Renal cortical epithelial cell (primary cell): ENCODE results near the gene HOPX. TPM values are rescaled to one million over a fixed set of nuclear protein-coding genes. Genes with fewer than 3 reads are reported as not detected.
"Not testable (repeated sequence)": the region's sequence is repeated elsewhere in the genome, so short reads cannot be mapped to it uniquely, and the experiment has no call there.

ENCODE experiments used
- DNase-seq: peaks from one replicate; pipeline ENCODE4 v3.0.0-alpha.2; 2011; ENCODE audit warnings: low read depth
- total RNA-seq: library from RNA; depleted of rRNA; stranded (reverse); fragments of >200 nt; gene quantifications from 2 replicates; pipeline ENCODE4 v1.2.3, GENCODE V29; 2014

Gene HOPX
- total RNA-seq, 1 donor from 2014 or later = 7.5 TPM

DNA sequence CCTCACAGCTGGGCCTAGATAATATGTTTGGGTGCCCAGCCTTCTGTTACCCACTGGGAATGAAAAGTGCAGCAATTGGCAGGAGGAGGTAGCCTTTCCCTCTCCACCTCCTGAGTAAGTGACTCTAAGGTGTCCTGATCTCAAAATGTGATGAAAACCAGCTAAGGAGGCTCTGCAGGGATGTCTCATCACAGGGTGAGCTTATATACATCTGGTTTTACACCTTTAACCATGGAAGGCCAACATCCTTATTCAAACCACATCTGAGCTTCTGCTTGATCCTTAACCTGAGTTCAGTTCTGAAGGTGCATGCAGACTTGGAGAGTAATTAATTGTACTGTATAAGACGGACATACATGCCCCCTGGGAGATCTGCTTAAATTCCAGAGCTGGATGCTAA is 53.7 kb downstream of the HOPX start:
- no peak for DNase-seq

DNA sequence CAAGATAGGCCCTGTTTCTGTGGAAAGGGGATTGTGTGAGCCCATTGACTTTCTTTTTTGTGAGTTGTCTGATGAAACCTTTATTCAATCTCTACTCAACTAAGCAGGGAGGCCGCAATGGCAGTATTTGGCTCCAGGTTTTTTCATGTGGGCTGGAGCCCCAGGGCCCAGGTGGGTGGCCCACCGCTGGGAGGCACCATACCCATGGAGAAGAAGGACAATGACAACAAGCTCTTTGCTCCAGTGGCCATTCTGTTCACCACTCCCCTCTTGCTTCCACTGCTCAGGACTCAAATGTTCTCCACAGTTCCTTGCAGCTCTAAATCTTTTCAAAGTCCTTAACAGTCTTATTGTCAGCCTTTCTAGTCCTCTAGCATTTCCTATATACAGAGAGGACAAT is 54.1 kb downstream of the HOPX start:
- DNase-seq = no peak

GRCh38 chr4:56626420-56626819 is 54.7 kb downstream of the HOPX start:
- DNase-seq = no peak

DNA sequence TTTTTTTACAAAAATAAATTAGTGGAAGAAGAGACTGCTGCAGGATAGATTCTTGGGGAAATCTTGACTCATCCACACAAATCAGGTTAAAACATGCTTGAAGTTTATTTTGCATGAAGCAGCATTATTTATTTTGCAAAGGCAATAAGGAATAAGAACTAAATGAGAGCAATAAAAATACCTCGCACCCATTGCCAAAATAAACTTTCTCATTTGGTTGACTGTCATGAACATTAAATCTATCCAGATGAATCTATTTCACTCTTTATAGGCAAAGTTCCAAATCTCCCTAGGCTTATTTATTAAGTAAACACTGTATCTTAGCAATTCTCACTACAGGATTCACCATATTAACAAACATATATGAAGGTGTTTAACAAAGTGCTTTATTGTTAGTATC is 58.9 kb downstream of the HOPX start:
- DNase-seq = no peak

GRCh38 chr4:56619816-56620215 is 61.3 kb downstream of the HOPX start:
- no peak for DNase-seq

DNA sequence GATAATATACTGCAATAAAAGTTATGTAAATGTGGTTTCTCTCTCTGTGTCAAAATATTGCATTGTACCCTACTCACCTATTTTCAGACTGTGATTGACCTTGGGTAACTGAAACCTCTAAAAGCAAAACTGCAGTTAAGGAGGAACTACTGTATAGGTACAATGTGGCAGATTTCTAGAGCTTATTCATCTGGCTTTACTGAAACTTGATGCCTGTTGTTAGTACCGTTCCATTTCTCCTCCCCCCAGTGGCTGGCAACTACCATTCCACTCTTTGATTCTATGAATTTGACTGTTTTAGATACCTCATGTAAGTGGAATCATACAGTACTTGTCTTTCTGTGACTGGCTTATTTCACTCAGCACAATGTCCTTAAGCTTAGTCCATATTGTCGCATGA is 61.9 kb downstream of the HOPX start:
- no peak for DNase-seq

DNA sequence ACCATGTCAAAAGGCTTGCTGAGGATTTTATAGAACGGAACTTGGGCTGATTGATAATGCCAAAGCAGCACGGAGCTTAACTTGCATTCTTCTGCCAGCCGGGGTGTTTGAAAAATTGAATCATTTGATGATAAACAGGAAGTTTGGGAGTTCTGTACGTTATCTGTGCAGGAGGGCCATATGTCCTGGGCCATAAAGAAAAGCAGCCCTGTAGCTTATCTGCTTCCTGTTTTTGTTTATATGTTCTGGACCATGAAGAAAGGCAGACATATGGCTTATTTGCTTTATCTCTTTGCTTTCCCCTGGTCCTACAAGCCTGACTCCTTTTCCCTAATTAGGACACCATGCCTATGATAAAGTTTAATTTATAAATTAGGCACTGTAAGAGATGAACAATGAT is 62.4 kb downstream of the HOPX start:
- DNase-seq = no peak

- peak; percentile 97 for DNase-seq
Observed at GRCh38 chr4:56613101-56613862, 67.8 kb downstream of the HOPX start.

- DNase-seq = peak; percentile 16
Observed at GRCh38 chr4:56612282-56612681, 68.8 kb downstream of the HOPX start.

DNA sequence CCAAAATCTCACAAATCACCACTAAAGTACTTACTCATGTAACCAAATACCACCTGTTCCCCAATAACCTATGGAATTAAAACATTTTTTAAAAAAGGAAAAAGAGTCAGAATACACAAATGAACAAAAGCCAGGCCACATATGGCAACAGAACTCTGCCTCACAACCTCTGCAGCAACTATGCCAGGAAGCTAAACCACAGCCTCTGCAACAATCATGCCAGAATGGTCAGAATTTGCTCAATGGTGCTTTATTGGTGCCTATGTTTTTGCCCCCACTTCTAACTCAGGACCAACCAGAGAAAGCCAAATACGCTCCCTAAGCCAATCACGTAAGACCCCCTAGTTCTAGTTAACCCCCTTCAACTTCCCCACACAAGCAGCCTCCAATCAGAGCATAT is 69.6 kb downstream of the HOPX start:
- peak; percentile 41 for DNase-seq

GRCh38 chr4:56610170-56610569 is 70.9 kb downstream of the HOPX start:
- DNase-seq = not testable (repeated sequence)

DNA sequence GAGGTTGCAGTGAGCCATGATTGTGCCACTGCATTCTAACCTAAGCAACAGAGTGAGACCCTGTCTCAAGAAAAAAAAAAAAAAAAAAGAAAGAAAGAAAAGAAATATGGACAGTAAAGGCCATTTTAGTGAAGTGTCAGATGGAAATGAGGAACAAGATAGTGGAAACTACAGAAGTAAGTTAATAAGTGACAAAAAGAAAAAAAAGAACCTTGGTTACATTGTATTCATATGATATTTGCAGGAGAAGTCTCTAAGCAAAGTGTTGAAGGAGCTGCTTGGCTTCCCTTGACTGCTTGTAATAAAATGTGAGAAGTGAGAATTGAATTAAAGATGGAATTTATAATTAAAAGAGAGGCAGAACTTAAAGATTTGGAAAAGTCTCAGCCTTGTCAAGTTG is 73.2 kb downstream of the HOPX start:
- DNase-seq = peak; percentile 6

DNA sequence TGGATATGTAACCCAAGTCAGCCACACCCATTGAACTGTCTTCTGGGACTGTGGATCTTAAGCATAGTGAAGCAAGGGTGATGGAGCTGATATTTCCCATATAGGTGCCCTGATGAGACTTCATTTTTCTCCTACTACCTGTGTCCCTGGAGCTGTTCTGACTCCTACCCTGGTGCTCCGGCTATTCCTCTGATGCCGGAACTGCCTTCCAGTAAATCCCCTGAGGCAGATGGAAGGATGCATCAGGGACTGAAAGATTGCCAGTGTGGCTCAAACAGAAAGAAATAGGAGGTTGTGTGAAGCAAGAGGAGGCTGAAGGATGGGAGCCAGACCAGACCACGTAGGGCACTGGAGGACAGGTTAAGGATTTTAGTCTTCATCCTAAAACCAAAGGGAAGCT is 74.7 kb downstream of the HOPX start:
- no peak for DNase-seq

DNA sequence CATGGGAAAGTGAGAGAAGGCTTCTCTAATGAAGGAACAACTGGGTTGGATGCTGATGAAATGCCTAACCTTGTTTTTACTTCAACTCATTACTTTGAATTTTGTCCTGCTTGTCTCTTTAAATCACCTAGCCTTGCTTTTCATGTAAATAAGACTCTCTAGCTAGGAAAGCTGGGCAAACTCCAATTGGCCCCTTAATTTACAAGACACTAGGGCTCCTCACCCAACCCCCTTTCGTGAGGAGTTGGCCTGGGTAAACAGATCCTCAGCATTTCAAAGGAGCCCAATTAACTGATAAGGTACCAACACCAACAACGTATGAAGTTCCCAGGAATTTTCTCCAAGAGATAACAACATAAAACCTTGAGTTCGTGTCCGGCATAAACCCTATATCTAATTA is 75.6 kb downstream of the HOPX start:
- DNase-seq = not testable (repeated sequence)

GRCh38 chr4:56603297-56603696 is 77.8 kb downstream of the HOPX start:
- DNase-seq = no peak

Other genes with a start within 250 kb of the HOPX start
- gene PPAT, start 245.7 kb downstream of the HOPX start, total RNA-seq = 36.5 and 39.2 TPM in 2 replicates
- 62.7 and 137 TPM in 2 replicates for gene PAICS, start 245.0 kb downstream of the HOPX start, total RNA-seq
- 69.8 and 125 TPM in 2 replicates for gene SRP72, start 213.7 kb downstream of the HOPX start, total RNA-seq
- 0.40 and 0.69 TPM in 2 replicates for gene ARL9, start 175.5 kb downstream of the HOPX start, total RNA-seq
- 0.45 TPM in 1 of 2 replicates, not detected in the other for gene SPINK2, start 140.4 kb upstream of the HOPX start, total RNA-seq
- 32.5 and 71.8 TPM in 2 replicates for gene REST, start 226.6 kb upstream of the HOPX start, total RNA-seq